ACC112 (cell line): ENCODE results near the gene TAAR8.
A peak's percentile ranks its signal among the peaks of the same experiment; 100 is the strongest.
"Not testable (repeated sequence)": the region's sequence is repeated elsewhere in the genome, so short reads cannot be mapped to it uniquely, and the experiment has no call there.

ENCODE experiments used
- H2AFZ ChIP-seq: fragments of 200-600 bp; sonication (generic); one replicate; pipeline ENCODE4 v1.6.0; 2017; ENCODE audit warnings: antibody characterized with exemption, low read length; ENCODE audit not compliant: unreplicated experiment
- H3K27ac ChIP-seq: fragments of 200-600 bp; sonication (generic); 2 replicates; pipeline ENCODE4 v1.5.1; 2014; ENCODE audit warnings: low read depth, mild to moderate bottlenecking, antibody characterized with exemption, low read length, moderate library complexity
- H3K27me3 ChIP-seq: fragments of 200-600 bp; sonication (generic); 2 replicates; pipeline ENCODE4 v1.6.1; 2014; ENCODE audit warnings: mild to moderate bottlenecking, antibody characterized with exemption, low read length, moderate library complexity, mixed read lengths; ENCODE audit not compliant: insufficient read depth
- H3K36me3 ChIP-seq: fragments of 200-600 bp; sonication (generic); 2 replicates; pipeline ENCODE4 v1.6.1; 2016; ENCODE audit warnings: mild to moderate bottlenecking, antibody characterized with exemption, low read length, moderate library complexity, mixed read lengths; ENCODE audit not compliant: insufficient read depth
- H3K4me1 ChIP-seq: fragments of 200-600 bp; sonication (generic); one replicate; pipeline ENCODE4 v1.6.1; 2016; ENCODE audit warnings: low read length, mixed read lengths; ENCODE audit not compliant: insufficient read depth, unreplicated experiment, control insufficient read depth
- H3K4me3 ChIP-seq: fragments of 200-600 bp; sonication (generic); 2 replicates; pipeline ENCODE4 v1.5.1; 2014; ENCODE audit warnings: mild to moderate bottlenecking, low read depth, low read length
- H3K79me2 ChIP-seq: fragments of 200-600 bp; sonication (generic); one replicate; pipeline ENCODE4 v1.6.0; 2016; ENCODE audit warnings: low read length; ENCODE audit not compliant: control insufficient read depth, unreplicated experiment, insufficient read depth

The TAAR8 gene

DNA sequence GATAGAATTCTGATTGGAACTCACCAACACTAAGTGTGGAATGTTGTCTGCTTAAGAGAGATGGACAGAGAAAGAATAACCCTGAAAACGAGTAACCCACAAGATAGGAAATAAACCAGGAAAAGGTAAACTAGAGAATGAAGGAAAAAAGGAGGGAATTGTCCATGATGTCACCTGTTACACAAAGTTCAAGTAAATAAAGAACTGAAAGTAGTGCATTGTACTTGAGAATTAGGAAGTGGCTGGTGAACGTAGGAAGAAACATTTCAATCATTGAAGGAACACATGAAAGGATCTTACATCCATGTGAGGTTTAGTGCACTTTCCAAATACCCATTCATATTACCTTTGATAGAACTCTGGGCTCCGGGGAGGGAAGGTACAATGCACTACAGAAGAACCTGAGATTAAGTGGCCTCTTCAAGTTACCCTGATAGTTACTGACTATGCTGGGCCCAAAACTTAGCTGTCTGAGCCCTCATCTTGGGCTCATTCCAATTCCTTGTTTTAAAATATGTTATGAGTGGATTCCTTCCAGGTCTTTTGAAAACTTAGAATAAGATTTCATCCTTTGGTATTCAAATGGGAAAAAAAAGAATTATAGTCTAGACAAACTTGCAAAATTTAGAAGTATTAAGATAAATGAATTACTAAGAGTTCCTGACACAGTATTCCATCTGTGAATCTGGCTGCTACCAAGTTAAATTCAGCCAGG, 38.5 kb upstream of the TAAR8 start:
- Histone ChIP-seq H3K79me2 (peaks cover 31% of the 10 kb centered on the region), H3K27ac (no peak overlapping the region), H3K36me3 (no peaks in the 10 kb centered on the region), H3K4me1 (peaks cover 22% of the 10 kb centered on the region), H3K4me3 (peak overlapping the region; percentile 92; the same call in 1 of the 2 replicates), H2AFZ (peak overlapping the region; percentile 71), H3K27me3 (no peaks in the 10 kb centered on the region)

DNA sequence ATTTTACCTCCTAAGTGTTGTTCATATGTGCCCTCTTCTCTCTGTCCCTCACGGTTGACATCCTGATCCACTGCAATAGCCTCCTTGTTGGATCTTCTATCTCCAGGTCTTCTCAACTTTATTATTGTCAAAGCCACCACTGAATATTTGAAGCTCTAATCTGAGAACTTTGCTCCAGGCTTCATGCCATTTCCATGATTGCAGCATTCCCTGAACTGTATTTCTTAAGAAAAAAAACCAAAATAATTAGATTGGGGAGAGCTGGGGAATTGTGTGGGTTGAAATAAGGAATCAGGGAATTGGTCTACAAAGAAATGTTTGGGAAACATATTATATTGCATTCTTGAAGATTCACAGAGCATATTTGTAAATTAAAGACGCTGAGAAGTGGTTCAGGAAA, 37.1 kb upstream of the TAAR8 start:
- Histone ChIP-seq H3K79me2 (peaks cover 22% of the 10 kb centered on the region), H2AFZ (no peak overlapping the region), H3K27ac (no peak overlapping the region), H3K36me3 (no peaks in the 10 kb centered on the region), H3K27me3 (no peaks in the 10 kb centered on the region), H3K4me3 (no peak overlapping the region), H3K4me1 (peaks cover 21% of the 10 kb centered on the region)

DNA sequence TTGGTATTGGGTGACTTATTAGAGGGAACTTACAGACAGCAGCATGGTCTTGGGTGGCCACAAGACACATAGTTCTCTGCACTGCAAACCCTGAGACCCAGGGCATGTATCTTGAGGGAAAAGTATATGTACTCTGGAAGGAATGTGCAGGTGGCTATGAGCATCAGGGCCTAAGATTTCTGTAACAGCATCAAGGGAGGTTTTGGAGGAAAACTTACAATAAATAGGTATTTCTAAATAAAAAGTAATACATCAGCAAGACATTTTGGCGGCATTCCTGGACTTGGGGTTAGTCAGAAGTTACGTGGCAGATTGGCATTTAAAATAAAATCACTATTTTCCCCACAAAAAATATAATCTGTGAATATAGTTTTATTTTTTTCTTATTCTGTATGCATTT, 31.5 kb upstream of the TAAR8 start:
- Histone ChIP-seq H3K4me3 (no peak overlapping the region), H3K79me2 (no peaks in the 10 kb centered on the region), H2AFZ (no peak overlapping the region), H3K36me3 (no peaks in the 10 kb centered on the region), H3K4me1 (peaks cover 15% of the 10 kb centered on the region), H3K27ac (no peak overlapping the region), H3K27me3 (no peaks in the 10 kb centered on the region)

DNA sequence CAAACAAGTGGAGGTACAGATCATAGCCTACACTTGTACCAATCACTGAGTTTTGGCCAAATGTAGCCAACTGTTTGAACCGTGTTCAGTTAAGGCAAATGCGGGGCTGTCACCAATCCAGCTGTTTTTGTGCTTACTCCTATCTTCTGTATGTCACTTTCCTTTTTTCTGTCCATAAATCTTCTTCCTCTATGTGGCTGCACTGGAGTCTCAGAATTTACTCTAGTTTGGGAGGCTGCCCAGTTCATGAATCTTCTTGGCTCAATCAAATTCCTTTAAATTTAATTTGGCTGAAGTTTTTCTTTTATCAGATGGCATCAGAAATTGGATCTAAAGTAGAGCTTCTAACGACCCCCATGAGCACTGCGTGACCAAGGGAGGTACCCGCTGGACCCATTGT, 27.8 kb upstream of the TAAR8 start:
- peaks cover 21% of the 10 kb centered on the region for H3K4me1 ChIP-seq
- H3K27me3 ChIP-seq = no peaks in the 10 kb centered on the region
- H3K4me3 ChIP-seq = no peak overlapping the region
- H3K36me3 ChIP-seq = no peaks in the 10 kb centered on the region
- H3K27ac ChIP-seq = no peak overlapping the region
- H2AFZ ChIP-seq = no peak overlapping the region
- H3K79me2 ChIP-seq = no peaks in the 10 kb centered on the region

DNA sequence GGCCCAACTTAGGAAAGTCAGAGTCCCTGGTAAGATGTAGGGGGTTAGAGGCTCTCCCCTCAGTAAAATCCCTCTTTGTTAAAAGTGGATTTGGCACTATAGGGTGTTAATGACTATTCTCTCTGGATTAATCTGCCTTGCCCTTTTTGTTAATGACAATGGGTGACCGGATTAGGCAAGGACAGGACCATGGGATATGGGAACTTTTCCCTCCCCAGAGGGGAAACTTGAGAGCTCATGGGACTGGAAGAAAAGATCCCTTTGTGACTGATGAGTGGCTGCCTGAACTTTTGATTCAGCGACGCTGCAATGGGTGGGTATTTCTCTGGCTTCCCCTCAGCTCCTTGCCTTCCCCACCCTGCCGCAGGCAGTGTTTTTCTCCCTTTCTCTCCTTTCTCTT, 26.6 kb upstream of the TAAR8 start:
- Histone ChIP-seq H3K36me3 (no peaks in the 10 kb centered on the region), H3K4me3 (no peak overlapping the region), H3K79me2 (no peaks in the 10 kb centered on the region), H3K27ac (no peak overlapping the region), H3K27me3 (no peaks in the 10 kb centered on the region), H3K4me1 (peaks cover 21% of the 10 kb centered on the region), H2AFZ (no peak overlapping the region)

DNA sequence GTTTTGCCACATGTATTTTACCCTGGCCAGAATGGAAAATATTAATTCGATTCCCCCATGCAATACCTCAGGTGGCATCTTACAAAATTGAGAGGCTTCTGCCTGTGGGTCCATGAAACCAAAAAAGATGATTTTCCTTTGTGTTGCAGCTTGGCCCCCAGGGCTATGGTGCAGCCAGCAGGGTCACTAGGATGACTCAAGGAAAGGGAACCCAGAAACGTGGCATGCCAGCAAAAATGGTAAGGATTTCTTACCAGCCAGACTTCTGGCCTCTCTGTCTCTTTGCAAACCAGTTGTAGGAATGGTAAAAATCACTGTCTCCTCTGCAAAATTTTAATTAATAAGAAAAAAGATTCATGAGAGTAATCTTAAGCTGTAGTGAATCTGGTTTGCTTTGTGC, 26.0 kb upstream of the TAAR8 start:
- H3K27ac ChIP-seq = no peak overlapping the region
- H3K36me3 ChIP-seq = no peaks in the 10 kb centered on the region
- no peak overlapping the region for H3K4me3 ChIP-seq
- H3K27me3 ChIP-seq = no peaks in the 10 kb centered on the region
- no peak overlapping the region for H2AFZ ChIP-seq
- no peaks in the 10 kb centered on the region for H3K79me2 ChIP-seq
- H3K4me1 ChIP-seq = peaks cover 17% of the 10 kb centered on the region

DNA sequence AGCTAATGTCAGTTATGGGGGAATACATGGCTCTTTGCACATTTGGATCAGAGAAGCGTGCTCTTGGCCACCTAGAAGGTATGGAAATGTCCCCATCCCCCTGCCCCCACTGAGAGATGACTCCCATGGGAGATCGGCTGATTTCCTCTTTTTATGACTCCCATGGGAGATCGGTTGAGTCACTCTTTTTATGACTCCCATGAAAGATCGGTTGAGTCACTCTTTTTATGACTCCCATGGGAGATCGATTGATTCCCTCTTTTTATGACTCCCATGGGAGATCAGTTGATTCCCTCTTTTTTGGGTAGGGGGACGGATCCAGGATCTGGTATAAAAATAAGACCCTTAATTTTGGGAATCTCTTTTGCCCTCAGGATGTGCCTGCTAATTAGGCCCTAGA, 24.7 kb upstream of the TAAR8 start:
- H3K79me2 ChIP-seq = no peaks in the 10 kb centered on the region
- no peak overlapping the region for H2AFZ ChIP-seq
- H3K4me1 ChIP-seq = peaks cover 11% of the 10 kb centered on the region
- no peak overlapping the region for H3K4me3 ChIP-seq
- no peaks in the 10 kb centered on the region for H3K27me3 ChIP-seq
- H3K36me3 ChIP-seq = no peaks in the 10 kb centered on the region
- no peak overlapping the region for H3K27ac ChIP-seq

DNA sequence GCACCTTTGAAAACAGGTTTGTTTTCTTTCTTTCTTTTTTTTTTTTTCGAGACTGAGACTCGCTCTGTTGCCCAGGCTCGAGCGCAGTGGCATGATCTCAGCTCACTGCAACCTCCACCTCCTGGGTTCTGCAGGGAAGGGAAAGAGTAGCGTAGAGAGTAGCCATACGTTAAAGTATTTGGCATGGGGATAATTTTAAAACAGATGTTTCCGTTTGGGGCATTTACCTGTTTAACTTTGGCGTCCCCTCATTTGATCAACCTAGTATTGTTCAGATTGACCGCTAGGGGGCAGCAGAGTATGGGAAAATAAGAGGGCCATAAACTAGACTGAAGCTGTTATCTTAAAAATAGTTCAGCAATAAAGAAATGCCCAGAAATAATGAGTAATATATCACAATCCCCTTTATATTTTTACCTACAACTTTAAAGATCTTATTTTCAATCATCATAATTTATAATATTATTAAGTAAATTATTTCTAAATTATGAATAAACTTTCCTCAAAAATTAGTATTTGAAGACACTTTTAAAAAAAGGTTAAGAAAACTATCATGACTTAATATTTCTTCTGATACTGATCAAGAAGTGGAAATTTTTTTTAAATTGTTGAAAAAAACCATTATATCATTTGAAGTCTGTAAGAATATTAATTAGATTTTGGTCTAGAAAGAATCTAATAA, 22.0 kb upstream of the TAAR8 start:
- Histone ChIP-seq H3K27ac (no peak overlapping the region), H3K4me1 (peaks cover 6% of the 10 kb centered on the region), H2AFZ (no peak overlapping the region), H3K27me3 (no peaks in the 10 kb centered on the region; the same call in 1 of the 2 replicates), H3K79me2 (no peaks in the 10 kb centered on the region), H3K4me3 (peak overlapping the region; percentile 66), H3K36me3 (no peaks in the 10 kb centered on the region)

DNA sequence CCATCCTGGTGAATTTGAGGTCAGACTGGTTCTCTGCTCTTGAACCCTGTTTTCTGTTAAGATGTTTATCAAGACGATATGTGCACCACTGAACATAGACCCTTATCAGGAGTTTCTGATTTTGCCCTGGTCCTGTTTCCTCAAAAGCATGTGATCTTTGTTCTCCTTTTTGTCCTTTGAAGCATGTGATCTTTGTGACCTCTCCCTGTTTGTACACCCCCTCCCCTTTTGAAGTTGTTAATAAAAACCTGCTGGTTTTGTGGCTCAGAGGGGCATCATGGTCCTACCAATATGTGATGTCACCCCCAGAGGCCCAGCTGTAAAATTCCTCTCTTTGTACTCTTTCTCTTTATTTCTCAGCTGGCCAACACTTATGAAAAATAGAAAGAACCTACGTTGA, 17.9 kb upstream of the TAAR8 start:
- not testable (repeated sequence) for H3K4me1 ChIP-seq, H3K27ac ChIP-seq, H3K36me3 ChIP-seq, H3K4me3 ChIP-seq, H2AFZ ChIP-seq, H3K79me2 ChIP-seq
- peaks cover 33% of the 10 kb centered on the region for H3K27me3 ChIP-seq

DNA sequence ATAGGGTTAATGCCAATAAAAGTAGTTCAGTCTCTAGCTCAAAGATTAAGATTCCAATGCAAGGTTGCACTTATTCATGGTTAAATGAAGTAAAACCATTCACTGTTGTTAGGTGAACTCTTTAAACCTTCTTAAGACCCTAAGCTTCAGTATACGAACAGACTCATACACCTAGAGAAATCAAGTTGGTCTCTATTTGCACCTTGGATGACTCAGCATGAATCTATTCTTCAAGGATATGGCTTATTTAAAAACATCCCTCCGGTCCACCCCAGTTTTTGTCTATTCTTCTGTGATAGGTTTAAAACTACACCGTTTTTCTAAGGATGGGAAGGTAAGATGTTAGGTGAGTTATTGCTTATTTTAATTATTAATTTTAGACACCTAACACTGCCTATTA, 15.3 kb upstream of the TAAR8 start:
- Histone ChIP-seq H2AFZ (no peak overlapping the region), H3K4me3 (no peak overlapping the region), H3K27me3 (peaks cover 57% of the 10 kb centered on the region), H3K4me1 (no peaks in the 10 kb centered on the region), H3K79me2 (no peaks in the 10 kb centered on the region), H3K27ac (no peak overlapping the region), H3K36me3 (no peaks in the 10 kb centered on the region)

DNA sequence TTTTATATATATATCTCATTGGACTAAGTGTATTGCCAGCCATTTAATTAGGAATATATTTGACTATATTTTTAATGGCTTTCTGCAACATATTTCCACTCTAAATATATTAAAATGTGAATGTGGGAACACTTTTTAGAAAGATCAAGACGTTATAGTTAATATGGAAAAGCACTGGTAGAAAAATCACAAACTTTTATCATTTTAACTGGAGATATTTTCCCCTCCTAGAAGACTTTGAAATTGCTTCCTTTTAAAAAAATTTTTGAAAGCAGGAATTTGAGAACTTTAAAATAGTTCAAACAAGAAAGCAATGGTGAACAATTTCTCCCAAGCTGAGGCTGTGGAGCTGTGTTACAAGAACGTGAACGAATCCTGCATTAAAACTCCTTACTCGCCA, 14.5 kb upstream of the TAAR8 start, which contains the start of gene TAAR9:
Gene TAAR9, plus strand, starts transcription at position 301 of the 400 bp plus-strand sequence. Its CDS starts 13 bp downstream, at position 314.
- Histone ChIP-seq H3K27me3 (peaks cover 65% of the 10 kb centered on the region), H3K4me1 (no peaks in the 10 kb centered on the region), H3K36me3 (no peaks in the 10 kb centered on the region), H3K79me2 (no peaks in the 10 kb centered on the region), H3K27ac (no peak within 1 kb of the TSS), H2AFZ (no peak within 1 kb of the TSS), H3K4me3 (no peak within 1 kb of the TSS)
